Measurements from ENCODE around the gene TTC7B.

- TF ChIP-seq CTCF (IDR thresholded peaks at IDR 0.05), result no peak
- no peak for TF ChIP-seq EZH2 (IDR thresholded peaks at IDR 0.05; ENCODE audit: borderline replicate concordance, insufficient read depth, low read depth, low read length, poor library complexity, severe bottlenecking)
Observed at GRCh38 chr14:90559811-90560492, 256.3 kb downstream of the TTC7B start.
